GM12878 (cell line): ENCODE data around the gene PRPF38A. TPM values are rescaled to one million over a fixed set of nuclear protein-coding genes. Genes with fewer than 3 reads are reported as not detected.

ENCODE experiments used
- ATAC-seq: fragments of 200-7000 bp; cut with Tn5 transposase; 3 replicates; pipeline ENCODE4 v1.9.1; 2020; ENCODE audit warnings: mild to moderate bottlenecking, moderate library complexity
- BruUV-seq: library from RNA; stranded (reverse); fragments of 400-500 nt; replicated peaks from 2 replicates; lab custom pipeline; 2021; lab: Mats Ljungman, UMichigan
- CTCF ChIA-PET: fragments of 300-600 bp; sonication (Branson Sonifier 250); formaldehyde crosslinking; extraction: SDS; loops from one replicate; lab custom pipeline; 2021; ENCODE audit warnings: inconsistent platforms; lab: Yijun Ruan, JAX
- POLR2A ChIA-PET: fragments of 350-600 bp; formaldehyde crosslinking; extraction: SDS; loops from one replicate; lab custom pipeline; 2021; ENCODE audit warnings: inconsistent platforms; lab: Charles Lee
- RAD21 ChIA-PET: fragments of 300-600 bp; sonication (Branson Sonifier 250); formaldehyde crosslinking; loops from one replicate; lab custom pipeline; 2023; ENCODE audit warnings: antibody characterized with exemption; ENCODE audit not compliant: unreplicated experiment; lab: Charles Lee
- SMC1A ChIA-PET: fragments of 300-600 bp; sonication (Branson Sonifier 250); formaldehyde crosslinking; loops from one replicate; lab custom pipeline; 2023; ENCODE audit not compliant: unreplicated experiment, uncharacterized antibody; lab: Charles Lee
- DNase-seq: peaks from one replicate; pipeline ENCODE4 v3.0.0-alpha.2; 2011; ENCODE audit warnings: low read depth, low spot score
- FAIRE-seq: peaks from 3 replicates; lab custom pipeline; 2011; peaks lifted over from hg19 to GRCh38; lab: Jason Lieb, UNC
- H2AFZ ChIP-seq: 2 replicates; pipeline ENCODE4 v1.6.0; 2011; ENCODE audit warnings: low read depth, low read length, control low read depth; ENCODE audit not compliant: control insufficient read depth
- H3K27ac ChIP-seq: 2 replicates; pipeline ENCODE4 v1.5.1; 2011; ENCODE audit warnings: control low read depth; ENCODE audit not compliant: control insufficient read depth, insufficient read depth
- H3K27me3 ChIP-seq, 2 experiments: replicated peaks in 1 of 2; 2 replicates each; pipeline versions ENCODE4 v1.6.0 to v1.6.1; 2011; ENCODE audit warnings: low read length in 1 of 2; ENCODE audit not compliant: control insufficient read depth in 2 of 2, insufficient read depth in 2 of 2
- H3K36me3 ChIP-seq, 2 experiments: 2 replicates each; pipeline ENCODE4 v1.5.1; 2011; ENCODE audit warnings: low read length in 1 of 2; ENCODE audit not compliant: control insufficient read depth in 2 of 2, insufficient read depth in 2 of 2
- H3K4me1 ChIP-seq: 2 replicates; pipeline ENCODE4 v1.6.1; 2011; ENCODE audit warnings: mild to moderate bottlenecking, low read length, moderate library complexity, mixed read lengths; ENCODE audit not compliant: control insufficient read depth, insufficient read depth
- H3K4me2 ChIP-seq: 2 replicates; pipeline ENCODE4 v1.6.0; 2011; ENCODE audit warnings: control low read depth; ENCODE audit not compliant: control insufficient read depth, insufficient read depth
- H3K4me3 ChIP-seq: fragments of 200-600 bp; sonication (generic); 2 replicates; pipeline ENCODE4 v1.5.1; 2016
- H3K79me2 ChIP-seq: 2 replicates; pipeline ENCODE4 v1.6.0; 2011; ENCODE audit warnings: low read length; ENCODE audit not compliant: control insufficient read depth, insufficient read depth
- H3K9ac ChIP-seq: 2 replicates; pipeline ENCODE4 v1.8.0; 2011; ENCODE audit warnings: low read length, control low read depth, mixed read lengths; ENCODE audit not compliant: control insufficient read depth, insufficient read depth
- H3K9me3 ChIP-seq: replicated peaks from 3 replicates; pipeline ENCODE4 v1.5.1; 2011; ENCODE audit warnings: mild to moderate bottlenecking, low read length; ENCODE audit not compliant: control insufficient read depth, insufficient read depth
- H4K20me1 ChIP-seq: 2 replicates; pipeline ENCODE4 v1.6.0; 2011; ENCODE audit not compliant: control insufficient read depth, insufficient read depth
- BRCA1 ChIP-seq: IDR thresholded peaks from 2 replicates; pipeline ENCODE4 v1.6.1; 2011; ENCODE audit warnings: low read depth, low read length, improper control_type of control experiment
- EZH2 ChIP-seq: IDR thresholded peaks from 2 replicates; pipeline ENCODE4 v1.6.1; 2012; ENCODE audit warnings: low read depth, mild to moderate bottlenecking, control low read depth, inconsistent platforms, low read length, borderline replicate concordance; ENCODE audit not compliant: control insufficient read depth
- FOXM1 ChIP-seq: IDR thresholded peaks from 2 replicates; pipeline ENCODE4 v1.6.1; 2012; ENCODE audit warnings: low read depth, mild to moderate bottlenecking, inconsistent platforms, low read length, moderate library complexity
- NFYB ChIP-seq: IDR thresholded peaks from 2 replicates; pipeline ENCODE4 v1.6.1; 2011; ENCODE audit warnings: low read depth, mild to moderate bottlenecking, low read length, improper control_type of control experiment, moderate library complexity; ENCODE audit not compliant: insufficient read depth
- SIX5 ChIP-seq: IDR thresholded peaks from 2 replicates; pipeline ENCODE4 v1.6.1; 2011; ENCODE audit warnings: mild to moderate bottlenecking, low read depth, low read length, moderate library complexity; ENCODE audit not compliant: severe bottlenecking
- SMC3 ChIP-seq: IDR thresholded peaks from 2 replicates; pipeline ENCODE4 v1.6.1; 2011; ENCODE audit warnings: low read length, improper control_type of control experiment, borderline replicate concordance
- ZSCAN29 ChIP-seq: fragments of 450-650 bp; IDR thresholded peaks from 2 replicates; pipeline ENCODE4 v1.6.1; 2017; ENCODE audit warnings: mild to moderate bottlenecking, moderate library complexity
- WGBS: methylation state at CpG from one replicate; pipeline ENCODE4 v1.1.6; 2016; ENCODE audit warnings: low lambda C conversion rate; ENCODE audit not compliant: insufficient replicate concordance, insufficient coverage; ENCODE audit errors: missing lambda C conversion rate; 5-methylcytosine and 5-hydroxymethylcytosine counted together
- in situ Hi-C: fragments of 300-500 bp; cut with MboI; formaldehyde crosslinking; loops from 9 replicates; pipeline ENCODE4 v1.14.3; 2018; ENCODE audit warnings: mixed read lengths
- intact Hi-C: fragments of 100-400 bp; cut with micrococcal nuclease; formaldehyde crosslinking; loops from one replicate; pipeline ENCODE4 v1.14.2; 2022; ENCODE audit not compliant: unreplicated experiment
- polyA plus RNA-seq, 11 experiments: library from polyadenylated mRNA; depleted of rRNA in 4 of 11; unstranded in 6 of 11; stranded (reverse) in 5 of 11; fragments of >200 nt; fragmentation: Nextera tagmentation in 4 of 11; fragmentation: Illumina TruSeq in 1 of 11; extraction: Ambion mirVana in 4 of 11; extraction: Trizol in 1 of 11; gene quantifications; 1 replicate in 1 of 11; 2 replicates in 10 of 11; pipeline versions ENCODE4 v1.2.1 to v1.2.3, GENCODE V29; 2011 to 2016; ENCODE audit warnings: inconsistent platforms in 2 of 11, missing spikeins in 2 of 11, low read depth in 1 of 11
- total RNA-seq, 4 experiments: library from RNA; depleted of rRNA in 3 of 4; stranded (reverse); fragments of >200 nt in 3 of 4; fragmentation: Illumina TruSeq in 1 of 4; extraction: Trizol in 1 of 4; gene quantifications; 2 replicates each; pipeline versions ENCODE4 v1.2.1 to v1.2.3, GENCODE V29; 2013 to 2021
- TF ChIP-seq, protein P1 (sequence below): fragments of 450-650 bp; IDR thresholded peaks from 2 replicates; pipeline ENCODE4 v1.6.1; 2016; ENCODE audit warnings: mild to moderate bottlenecking
- TF ChIP-seq, protein P2 (sequence below): fragments of 450-650 bp; IDR thresholded peaks from 2 replicates; pipeline ENCODE4 v1.6.1; 2017; ENCODE audit warnings: borderline replicate concordance

PRPF38A gene
- total and polyA plus RNA-seq, 10 of the 15 experiments (the other 5 are each of a cell fraction or from before 2014, with no cell fraction given): 31.6 to 117 (median 77.7) TPM

DNA sequence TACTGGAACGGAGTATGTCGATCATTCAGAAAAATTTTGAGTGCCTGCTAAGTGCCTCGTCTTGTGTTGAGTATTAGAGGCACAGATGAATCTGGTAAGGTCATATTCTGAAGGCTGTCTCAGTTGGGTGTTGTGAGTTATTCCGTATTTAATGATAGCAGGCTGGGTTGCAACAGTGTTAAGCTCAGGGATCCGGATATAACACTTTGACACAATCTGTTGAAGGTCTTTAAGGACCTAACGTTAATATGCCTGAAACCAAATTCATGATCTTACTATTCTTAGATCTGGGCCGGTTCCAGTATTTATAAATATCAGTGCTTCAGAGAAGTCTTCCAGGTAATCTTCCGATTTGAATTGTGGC is 555 bp downstream of the PRPF38A start:
- DNase-seq: no peak
- ATAC-seq: no peak
- Histone ChIP-seq H4K20me1 (no peaks in the 10 kb centered on the region), H3K4me1 (no peaks in the 10 kb centered on the region), H3K4me3 (peak overlapping the region; percentile 98), H3K79me2 (peaks cover 51% of the 10 kb centered on the region), H3K27ac (peak overlapping the region; percentile 98), H3K36me3 (peaks cover 6 to 23% of the 10 kb centered on the region in 2 experiments), H3K4me2 (peak overlapping the region; percentile 61), H3K27me3 (no peaks in the 10 kb centered on the region), H3K9ac (peak overlapping the region; percentile 99), H3K9me3 (no peaks in the 10 kb centered on the region), H2AFZ (peak overlapping the region; percentile 94)
- SMC1A ChIA-PET: interaction anchor here (0.8 to 4.1 kb wide), 15 partner anchors 11 to 446 kb away, joined by 3 to 24 read pairs (median 3); partner anchors contain the start of genes CC2D1B and ZYG11B
- BruUV-seq: no TSS peak
- CTCF ChIA-PET: interaction anchor here (0.7 to 4.8 kb wide), 9 partner anchors 10 to 281 kb away, joined by 3 to 31 read pairs (median 8); no protein-coding TSS in a partner anchor
- POLR2A ChIA-PET: interaction anchor here (0.8 to 1.7 kb wide), 6 partner anchors 10 to 522 kb away, joined by 3 to 7 read pairs (median 4); partner anchors contain the start of genes BTF3L4 and SCP2
- no peak for TF ChIP-seq SIX5
- no peak for TF ChIP-seq BRCA1
- TF ChIP-seq SMC3: no peak
- TF ChIP-seq, protein P1, sequence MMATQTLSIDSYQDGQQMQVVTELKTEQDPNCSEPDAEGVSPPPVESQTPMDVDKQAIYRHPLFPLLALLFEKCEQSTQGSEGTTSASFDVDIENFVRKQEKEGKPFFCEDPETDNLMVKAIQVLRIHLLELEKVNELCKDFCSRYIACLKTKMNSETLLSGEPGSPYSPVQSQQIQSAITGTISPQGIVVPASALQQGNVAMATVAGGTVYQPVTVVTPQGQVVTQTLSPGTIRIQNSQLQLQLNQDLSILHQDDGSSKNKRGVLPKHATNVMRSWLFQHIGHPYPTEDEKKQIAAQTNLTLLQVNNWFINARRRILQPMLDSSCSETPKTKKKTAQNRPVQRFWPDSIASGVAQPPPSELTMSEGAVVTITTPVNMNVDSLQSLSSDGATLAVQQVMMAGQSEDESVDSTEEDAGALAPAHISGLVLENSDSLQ: peak; percentile 47; the same call in 1 of the 2 replicates
- TF ChIP-seq EZH2: no peak
- TF ChIP-seq, protein P2, sequence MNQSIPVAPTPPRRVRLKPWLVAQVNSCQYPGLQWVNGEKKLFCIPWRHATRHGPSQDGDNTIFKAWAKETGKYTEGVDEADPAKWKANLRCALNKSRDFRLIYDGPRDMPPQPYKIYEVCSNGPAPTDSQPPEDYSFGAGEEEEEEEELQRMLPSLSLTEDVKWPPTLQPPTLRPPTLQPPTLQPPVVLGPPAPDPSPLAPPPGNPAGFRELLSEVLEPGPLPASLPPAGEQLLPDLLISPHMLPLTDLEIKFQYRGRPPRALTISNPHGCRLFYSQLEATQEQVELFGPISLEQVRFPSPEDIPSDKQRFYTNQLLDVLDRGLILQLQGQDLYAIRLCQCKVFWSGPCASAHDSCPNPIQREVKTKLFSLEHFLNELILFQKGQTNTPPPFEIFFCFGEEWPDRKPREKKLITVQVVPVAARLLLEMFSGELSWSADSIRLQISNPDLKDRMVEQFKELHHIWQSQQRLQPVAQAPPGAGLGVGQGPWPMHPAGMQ: no peak
- no peak for TF ChIP-seq NFYB
- TF ChIP-seq FOXM1: 0 out of 2 replicates have a peak, but pooled peaks have one; percentile 10
- no peak for TF ChIP-seq ZSCAN29
- 2% methylated on average over 8 of the region's 8 CpGs for WGBS
- RAD21 ChIA-PET: interaction anchor here (0.6 to 2.7 kb wide), 15 partner anchors 39 to 525 kb away, joined by 3 to 16 read pairs (median 3); partner anchors contain the start of gene CC2D1B
- intact Hi-C loops: loop anchor here (5.0 kb wide), 1 partner anchor 282 kb away; no protein-coding TSS in a partner anchor
- in situ Hi-C loops: loop anchor here (5.0 kb wide), 1 partner anchor 282 kb away; no protein-coding TSS in a partner anchor
- FAIRE-seq: no peak
